ENCODE data around the gene NPB.

Gene NPB

GRCh38 chr17:81902023-81902652 is at the start of gene NPB:
Gene NPB, plus strand, starts transcription at chr17:81902238. Its CDS starts 40 bp downstream, at chr17:81902278.
- DNase-seq = no peak

- DNase-seq = no peak
Observed at GRCh38 chr17:81854974-81855774, 46.9 kb upstream of the NPB start.

- no peak for DNase-seq
Observed at GRCh38 chr17:81858170-81858966, 43.7 kb upstream of the NPB start.

- DNase-seq = no peak
Observed at GRCh38 chr17:81858967-81859905, 42.8 kb upstream of the NPB start.

GRCh38 chr17:81859906-81860755 is 41.9 kb upstream of the NPB start, which contains the start of gene P4HB:
Gene P4HB, minus strand, starts transcription at chr17:81860535. Its CDS starts 64 bp downstream, at chr17:81860471.
- DNase-seq = no peak

GRCh38 chr17:81860756-81861568 is 41.1 kb upstream of the NPB start:
- peak; percentile 99 for DNase-seq

GRCh38 chr17:81863123-81863675 is 38.8 kb upstream of the NPB start:
- no peak for DNase-seq

- no peak for DNase-seq
Observed at GRCh38 chr17:81863833-81864768, 37.9 kb upstream of the NPB start.

- DNase-seq = no peak
Observed at GRCh38 chr17:81865358-81865732, 36.7 kb upstream of the NPB start.

GRCh38 chr17:81865733-81866439 is 36.2 kb upstream of the NPB start:
- DNase-seq = peak; percentile 73

GRCh38 chr17:81866440-81867169 is 35.4 kb upstream of the NPB start:
- no peak for DNase-seq

GRCh38 chr17:81867170-81867990 is 34.7 kb upstream of the NPB start:
- DNase-seq = peak; percentile 40

- DNase-seq = no peak
Observed at GRCh38 chr17:81867991-81868673, 33.9 kb upstream of the NPB start.

GRCh38 chr17:81868674-81869220 is 33.3 kb upstream of the NPB start:
- no peak for DNase-seq

GRCh38 chr17:81869221-81870130 is 32.6 kb upstream of the NPB start:
- DNase-seq = no peak

All from NCI-H2029 (cell line).